Choroid plexus epithelial cell (primary cell): Measurements from ENCODE around the gene ATG9B.
A peak's percentile ranks its signal among the peaks of the same experiment; 100 is the strongest.

Source experiments
- DNase-seq: peaks from one replicate; pipeline ENCODE4 v3.0.0-alpha.2; 2010; ENCODE audit warnings: low read depth
- H3K4me3 ChIP-seq: 2 replicates; pipeline ENCODE4 v1.5.1; 2011; ENCODE audit warnings: low read depth, mild to moderate bottlenecking, control low read depth, low read length, moderate library complexity
- CTCF ChIP-seq: conservative IDR thresholded peaks from 2 replicates; pipeline ENCODE4 v1.5.1; 2011; ENCODE audit warnings: low read depth, mild to moderate bottlenecking, control low read depth, inconsistent platforms, low read length, moderate library complexity

The ATG9B gene

GRCh38 chr7:150976529-150977381 lies 47.5 kb downstream of the ATG9B start:
- no peak for DNase-seq
- no peak overlapping the region for H3K4me3 ChIP-seq
- TF ChIP-seq CTCF, result no peak

GRCh38 chr7:150975536-150976319 lies 48.6 kb downstream of the ATG9B start:
- no peak for TF ChIP-seq CTCF
- DNase-seq, result no peak
- H3K4me3 ChIP-seq, result no peak overlapping the region

- peak overlapping the region; percentile 20 for H3K4me3 ChIP-seq
- DNase-seq, result no peak
- no peak for TF ChIP-seq CTCF
These were observed 49.6 kb downstream of the ATG9B start for GRCh38 chr7:150974468-150975391.

- TF ChIP-seq CTCF, result no peak
- DNase-seq, result no peak
- H3K4me3 ChIP-seq, result no peak overlapping the region
These were observed 50.5 kb downstream of the ATG9B start for GRCh38 chr7:150973571-150974451.

- TF ChIP-seq CTCF, result no peak
- DNase-seq, result no peak
- H3K4me3 ChIP-seq, result no peak overlapping the region
These were observed 51.6 kb downstream of the ATG9B start for GRCh38 chr7:150972741-150973140.

GRCh38 chr7:150972023-150972468 lies 52.2 kb downstream of the ATG9B start:
- H3K4me3 ChIP-seq, result no peak overlapping the region
- no peak for TF ChIP-seq CTCF
- no peak for DNase-seq
